ENCODE data around the gene C1orf116.

The C1orf116 gene

GRCh38 chr1:207032528-207033017 lies at the start of gene C1orf116:
TSS of gene C1orf116 (minus strand) at chr1:207032756. CDS start at chr1:207027598, 5,158 bp downstream.
- no peak for DNase-seq

- DNase-seq: no peak
Observed at GRCh38 chr1:207081806-207082205, 49.2 kb upstream of the C1orf116 start.

GRCh38 chr1:207081088-207081487 lies 48.5 kb upstream of the C1orf116 start:
- DNase-seq: no peak

- no peak for DNase-seq
Observed at GRCh38 chr1:207079706-207080241, 47.2 kb upstream of the C1orf116 start.

GRCh38 chr1:207078578-207079132 lies 46.1 kb upstream of the C1orf116 start:
- no peak for DNase-seq

GRCh38 chr1:207077470-207078377 lies 45.2 kb upstream of the C1orf116 start:
- peak; percentile 80 for DNase-seq

GRCh38 chr1:207077012-207077411 lies 44.5 kb upstream of the C1orf116 start:
- DNase-seq: no peak

- DNase-seq: no peak
Observed at GRCh38 chr1:207076181-207076955, 43.8 kb upstream of the C1orf116 start.

GRCh38 chr1:207073906-207074820 lies 41.6 kb upstream of the C1orf116 start:
- DNase-seq: no peak

GRCh38 chr1:207072233-207072632 lies 39.7 kb upstream of the C1orf116 start:
- no peak for DNase-seq

GRCh38 chr1:207071426-207071825 lies 38.9 kb upstream of the C1orf116 start:
- no peak for DNase-seq

- DNase-seq: no peak
Observed at GRCh38 chr1:207070811-207071210, 38.3 kb upstream of the C1orf116 start.

- DNase-seq: no peak
Observed at GRCh38 chr1:207069858-207070506, 37.4 kb upstream of the C1orf116 start.

- peak; percentile 27 for DNase-seq
Observed at GRCh38 chr1:207069061-207069460, 36.5 kb upstream of the C1orf116 start.

- no peak for DNase-seq
Observed at GRCh38 chr1:207067665-207068064, 35.1 kb upstream of the C1orf116 start.

GRCh38 chr1:207067185-207067584 lies 34.6 kb upstream of the C1orf116 start:
- no peak for DNase-seq

GRCh38 chr1:207064561-207064960 lies 32.0 kb upstream of the C1orf116 start:
- no peak for DNase-seq

- no peak for DNase-seq
Observed at GRCh38 chr1:207063014-207063413, 30.5 kb upstream of the C1orf116 start.

- no peak for DNase-seq
Observed at GRCh38 chr1:207062058-207062457, 29.5 kb upstream of the C1orf116 start.

GRCh38 chr1:207060596-207060995 lies 28.0 kb upstream of the C1orf116 start:
- DNase-seq: no peak

- no peak for DNase-seq
Observed at GRCh38 chr1:207059881-207060280, 27.3 kb upstream of the C1orf116 start.
